Neutrophil (primary cell): ENCODE measurements around the gene KLRC4.

ENCODE experiments used
- H3K27ac ChIP-seq: fragments of 200-600 bp; sonication (generic); 2 replicates; pipeline ENCODE4 v1.5.1; 2016; ENCODE audit warnings: mild to moderate bottlenecking, moderate library complexity
- H3K27me3 ChIP-seq: fragments of 200-600 bp; sonication (generic); 2 replicates; pipeline ENCODE4 v1.6.0; 2016; ENCODE audit warnings: mild to moderate bottlenecking
- H3K36me3 ChIP-seq: fragments of 200-600 bp; sonication (generic); 2 replicates; pipeline ENCODE4 v1.5.1; 2017
- H3K4me1 ChIP-seq, 2 experiments: fragments of 200-600 bp in 1 of 2; sonication (generic) in 1 of 2; 1 replicate in 1 of 2; 2 replicates in 1 of 2; pipeline versions ENCODE4 v1.5.1 to v1.6.1; 2013 to 2016; ENCODE audit warnings: low read depth in 1 of 2, low read length in 1 of 2, mild to moderate bottlenecking in 1 of 2, moderate library complexity in 1 of 2; ENCODE audit not compliant: control insufficient read depth in 1 of 2, insufficient read depth in 1 of 2
- H3K4me3 ChIP-seq, 2 experiments: fragments of 200-600 bp in 1 of 2; sonication (generic) in 1 of 2; 1 replicate in 1 of 2; 2 replicates in 1 of 2; pipeline ENCODE4 v1.5.1; 2013 to 2016; ENCODE audit warnings: low read depth in 1 of 2, low read length in 1 of 2, mild to moderate bottlenecking in 1 of 2, moderate library complexity in 1 of 2
- H3K9me3 ChIP-seq: fragments of 200-600 bp; sonication (generic); 2 replicates; pipeline ENCODE4 v1.5.1; 2016
- TF ChIP-seq, protein P1 (sequence below): fragments of 200-600 bp; sonication (generic); IDR thresholded peaks from 2 replicates; pipeline ENCODE4 v1.5.1; 2016; ENCODE audit warnings: antibody characterized with exemption

KLRC4 gene, protein sequence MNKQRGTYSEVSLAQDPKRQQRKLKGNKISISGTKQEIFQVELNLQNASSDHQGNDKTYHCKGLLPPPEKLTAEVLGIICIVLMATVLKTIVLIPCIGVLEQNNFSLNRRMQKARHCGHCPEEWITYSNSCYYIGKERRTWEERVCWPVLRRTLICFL

DNA sequence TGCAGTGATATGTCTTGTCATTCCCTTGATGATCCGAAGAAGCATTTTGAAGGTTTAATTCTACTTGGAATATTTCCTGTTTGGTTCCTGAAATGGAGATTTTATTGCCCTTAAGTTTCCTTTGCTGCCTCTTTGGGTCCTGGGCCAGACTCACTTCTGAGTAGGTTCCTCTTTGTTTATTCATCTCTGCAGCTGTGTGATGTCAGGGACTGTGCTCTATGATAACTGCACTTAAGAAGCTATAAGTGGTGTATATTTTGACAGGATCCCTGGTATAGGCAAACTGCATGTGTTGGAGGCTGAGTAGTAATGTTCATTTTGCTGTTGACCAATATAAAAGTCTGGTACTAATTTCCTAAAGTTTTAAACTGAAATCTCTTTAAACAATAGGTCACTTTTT is at the start of gene KLRC4:
Gene KLRC4, minus strand, starts transcription at position 366 of the 400 bp plus-strand sequence. Its CDS starts 182 bp downstream, at position 184.
- H3K4me1 ChIP-seq: no peaks in the 10 kb centered on the region
- TF ChIP-seq, protein P1, sequence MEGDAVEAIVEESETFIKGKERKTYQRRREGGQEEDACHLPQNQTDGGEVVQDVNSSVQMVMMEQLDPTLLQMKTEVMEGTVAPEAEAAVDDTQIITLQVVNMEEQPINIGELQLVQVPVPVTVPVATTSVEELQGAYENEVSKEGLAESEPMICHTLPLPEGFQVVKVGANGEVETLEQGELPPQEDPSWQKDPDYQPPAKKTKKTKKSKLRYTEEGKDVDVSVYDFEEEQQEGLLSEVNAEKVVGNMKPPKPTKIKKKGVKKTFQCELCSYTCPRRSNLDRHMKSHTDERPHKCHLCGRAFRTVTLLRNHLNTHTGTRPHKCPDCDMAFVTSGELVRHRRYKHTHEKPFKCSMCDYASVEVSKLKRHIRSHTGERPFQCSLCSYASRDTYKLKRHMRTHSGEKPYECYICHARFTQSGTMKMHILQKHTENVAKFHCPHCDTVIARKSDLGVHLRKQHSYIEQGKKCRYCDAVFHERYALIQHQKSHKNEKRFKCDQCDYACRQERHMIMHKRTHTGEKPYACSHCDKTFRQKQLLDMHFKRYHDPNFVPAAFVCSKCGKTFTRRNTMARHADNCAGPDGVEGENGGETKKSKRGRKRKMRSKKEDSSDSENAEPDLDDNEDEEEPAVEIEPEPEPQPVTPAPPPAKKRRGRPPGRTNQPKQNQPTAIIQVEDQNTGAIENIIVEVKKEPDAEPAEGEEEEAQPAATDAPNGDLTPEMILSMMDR: no peak
- no peaks in the 10 kb centered on the region for H3K9me3 ChIP-seq
- no peak within 1 kb of the TSS for H3K27ac ChIP-seq
- no peak within 1 kb of the TSS for H3K4me3 ChIP-seq
- no peaks in the 10 kb centered on the region for H3K36me3 ChIP-seq
- H3K27me3 ChIP-seq: peaks cover 87% of the 10 kb centered on the region

DNA sequence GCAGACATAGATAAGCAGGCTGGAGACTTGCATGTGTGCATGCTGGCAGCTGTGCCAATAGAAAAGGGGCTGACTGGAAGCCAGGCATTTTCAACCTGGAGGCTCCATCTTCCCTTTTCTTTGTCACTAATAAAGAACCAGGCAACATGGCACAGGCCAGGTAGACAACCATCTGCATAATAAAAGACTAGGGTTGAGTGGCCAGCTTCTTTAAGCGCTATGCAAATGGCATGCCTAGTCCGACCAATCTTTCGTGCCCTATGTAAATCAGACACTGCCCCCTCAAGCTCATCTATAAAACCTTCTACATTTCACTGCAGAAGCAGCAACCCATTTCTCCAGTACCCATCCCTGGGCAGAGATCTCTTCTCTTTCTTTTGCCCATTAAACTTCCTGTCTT is 48.2 kb upstream of the KLRC4 start:
- Histone ChIP-seq H3K9me3 (peaks cover 8% of the 10 kb centered on the region), H3K4me1 (no peaks in the 10 kb centered on the region), H3K27ac (no peak overlapping the region), H3K4me3 (no peak overlapping the region), H3K27me3 (no peaks in the 10 kb centered on the region), H3K36me3 (no peaks in the 10 kb centered on the region)
- TF ChIP-seq, protein P1: no peak

DNA sequence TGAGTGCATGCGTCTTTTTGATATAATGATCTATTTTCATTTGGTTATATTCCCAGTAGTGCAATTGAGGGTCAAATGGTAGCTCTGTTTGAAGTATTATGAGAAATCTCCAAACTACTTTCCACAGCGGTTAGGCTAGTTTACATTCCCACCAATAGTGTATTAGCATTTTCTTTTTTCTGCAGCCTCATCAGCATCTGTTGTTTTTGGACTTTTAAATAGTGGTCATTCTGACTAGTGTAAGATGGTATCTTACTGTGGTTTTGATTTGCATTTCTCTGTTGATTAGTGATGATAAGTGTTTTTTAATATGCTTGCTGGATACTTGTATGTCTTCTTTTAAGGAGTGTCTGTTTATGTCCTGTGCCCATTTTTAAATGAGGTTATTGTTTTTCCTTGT is 47.3 kb upstream of the KLRC4 start:
- no peak overlapping the region for H3K27ac ChIP-seq
- no peaks in the 10 kb centered on the region for H3K4me1 ChIP-seq
- H3K36me3 ChIP-seq: no peaks in the 10 kb centered on the region
- peaks cover 8% of the 10 kb centered on the region for H3K9me3 ChIP-seq
- H3K4me3 ChIP-seq: no peak overlapping the region
- no peaks in the 10 kb centered on the region for H3K27me3 ChIP-seq
- TF ChIP-seq, protein P1: no peak

DNA sequence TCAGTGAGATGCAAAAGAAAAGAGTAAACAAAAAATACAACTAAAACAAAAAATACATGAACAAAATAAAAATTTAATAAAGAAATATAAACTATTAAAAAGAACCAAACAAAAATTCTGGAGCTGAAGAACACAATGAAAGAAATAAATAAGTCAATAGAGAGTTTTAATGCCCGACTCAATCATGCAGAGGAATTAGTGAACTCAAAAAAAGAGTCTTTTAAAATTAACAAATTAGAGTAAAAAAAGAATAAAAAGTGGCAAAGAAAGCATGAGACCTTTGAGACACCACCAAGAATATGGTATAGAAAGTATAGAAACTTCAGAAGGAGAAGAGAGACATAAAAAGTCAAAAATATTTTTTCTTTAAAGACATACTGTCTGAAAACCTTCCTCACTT is 46.2 kb upstream of the KLRC4 start:
- Histone ChIP-seq H3K4me1 (no peaks in the 10 kb centered on the region), H3K4me3 (no peak overlapping the region), H3K9me3 (peaks cover 8% of the 10 kb centered on the region), H3K36me3 (no peaks in the 10 kb centered on the region), H3K27ac (no peak overlapping the region), H3K27me3 (no peaks in the 10 kb centered on the region)
- TF ChIP-seq, protein P1: no peak

DNA sequence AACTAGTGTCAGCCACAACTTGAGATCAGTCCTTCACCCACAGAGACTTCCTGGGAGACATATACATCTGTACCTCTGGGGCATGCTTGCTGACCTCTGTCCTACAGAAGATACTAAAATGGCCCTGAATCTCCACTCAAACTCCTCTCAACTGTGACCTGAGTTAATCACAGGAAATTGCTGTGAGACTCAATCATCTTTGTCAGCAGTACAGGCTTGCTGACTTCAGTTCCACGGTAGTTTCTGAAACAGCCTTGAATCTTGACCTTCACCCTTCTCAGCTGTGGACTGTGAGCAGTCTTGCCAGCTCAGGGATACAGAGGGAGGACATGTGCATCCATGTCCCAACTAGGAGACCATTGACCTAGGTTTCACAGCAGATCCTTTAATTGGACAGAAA is 45.0 kb upstream of the KLRC4 start:
- Histone ChIP-seq H3K27ac (no peak overlapping the region), H3K4me3 (no peak overlapping the region), H3K9me3 (peaks cover 8% of the 10 kb centered on the region), H3K27me3 (peaks cover 3% of the 10 kb centered on the region), H3K36me3 (no peaks in the 10 kb centered on the region), H3K4me1 (no peaks in the 10 kb centered on the region)
- TF ChIP-seq, protein P1: no peak
